Stimulated activated CD4-positive, alpha-beta T cell treated with anti-CD3 and anti-CD28 coated beads, Interleukin-4, amount 100 ng/mL, for 48 hours (primary cell): ENCODE measurements around the gene ANXA4.
"Not testable (repeated sequence)": the region's sequence is repeated elsewhere in the genome, so short reads cannot be mapped to it uniquely, and the experiment has no call there.

Source experiments
- DNase-seq, 2 donors: peaks; one replicate each; pipeline ENCODE4 v3.0.0-alpha.2; 2020; ENCODE audit warnings: low read depth in 2 of 2

The ANXA4 gene

DNA sequence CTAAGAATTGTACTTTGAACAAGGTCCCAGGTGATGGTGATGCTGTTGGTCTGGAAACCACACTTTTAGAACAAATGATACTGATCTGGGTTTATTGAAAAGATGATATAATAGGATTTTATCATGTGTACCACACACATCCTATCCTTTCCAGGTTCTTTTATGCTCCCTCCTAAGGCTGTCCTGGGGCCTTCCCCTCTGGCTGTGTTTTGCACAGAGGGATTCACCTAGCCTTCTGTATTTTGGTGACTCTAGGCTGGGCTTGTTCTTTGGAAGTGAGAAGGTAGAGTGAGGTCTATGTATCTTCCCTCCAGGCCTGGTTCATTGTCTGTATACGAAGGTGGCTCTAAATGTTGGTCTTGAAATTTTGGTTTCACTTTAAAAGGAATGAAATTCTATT, 12.7 kb downstream of the ANXA4 start:
- no peak for DNase-seq

DNA sequence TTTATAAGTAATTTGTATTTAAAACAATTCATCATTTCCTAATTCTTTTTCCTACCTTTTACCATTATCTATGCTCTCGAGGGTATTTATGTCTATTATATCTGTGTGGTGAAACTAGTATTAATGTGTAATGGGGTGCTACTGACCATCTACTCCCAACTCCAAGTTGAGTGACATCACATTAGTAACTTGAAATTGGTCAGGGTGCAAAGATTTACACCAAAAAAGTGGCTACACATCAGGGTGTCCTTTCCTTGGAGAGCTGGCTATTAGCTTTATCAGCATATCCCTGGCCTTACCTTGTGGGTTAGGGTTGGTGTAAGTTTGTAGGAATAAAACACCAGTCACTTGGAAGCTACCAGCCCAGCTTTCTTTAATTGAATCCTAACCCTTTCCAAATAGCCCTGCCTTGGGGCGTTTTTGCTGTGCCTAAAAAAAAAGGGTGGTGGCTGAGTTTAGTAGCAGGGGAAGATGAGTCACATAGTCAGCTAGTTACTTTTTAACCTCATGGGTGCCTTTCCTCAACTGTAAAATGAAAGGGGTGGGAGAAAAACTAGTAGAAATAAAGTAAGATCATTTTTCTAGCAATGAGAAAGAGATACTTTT, 14.0 kb downstream of the ANXA4 start:
- DNase-seq: no peak

DNA sequence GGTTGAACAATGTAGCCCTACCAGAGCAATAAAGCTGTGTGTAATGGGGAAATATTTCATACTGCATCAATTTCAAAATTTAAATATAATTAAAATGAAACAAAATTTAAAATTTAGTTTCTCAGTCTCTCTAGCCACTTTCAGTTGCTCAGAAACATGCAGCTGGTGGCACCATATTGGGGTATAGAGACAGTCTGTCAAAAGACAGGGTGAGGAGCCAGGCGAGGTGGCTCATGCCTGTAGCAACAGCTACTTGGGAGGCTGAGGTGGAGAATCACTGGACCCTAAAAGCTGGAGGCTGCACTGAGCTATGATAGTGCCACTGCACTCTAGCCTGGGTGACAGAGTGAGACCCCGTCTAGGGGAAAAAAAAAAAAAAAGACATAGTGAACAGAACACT, 20.1 kb downstream of the ANXA4 start:
- DNase-seq: no peak

DNA sequence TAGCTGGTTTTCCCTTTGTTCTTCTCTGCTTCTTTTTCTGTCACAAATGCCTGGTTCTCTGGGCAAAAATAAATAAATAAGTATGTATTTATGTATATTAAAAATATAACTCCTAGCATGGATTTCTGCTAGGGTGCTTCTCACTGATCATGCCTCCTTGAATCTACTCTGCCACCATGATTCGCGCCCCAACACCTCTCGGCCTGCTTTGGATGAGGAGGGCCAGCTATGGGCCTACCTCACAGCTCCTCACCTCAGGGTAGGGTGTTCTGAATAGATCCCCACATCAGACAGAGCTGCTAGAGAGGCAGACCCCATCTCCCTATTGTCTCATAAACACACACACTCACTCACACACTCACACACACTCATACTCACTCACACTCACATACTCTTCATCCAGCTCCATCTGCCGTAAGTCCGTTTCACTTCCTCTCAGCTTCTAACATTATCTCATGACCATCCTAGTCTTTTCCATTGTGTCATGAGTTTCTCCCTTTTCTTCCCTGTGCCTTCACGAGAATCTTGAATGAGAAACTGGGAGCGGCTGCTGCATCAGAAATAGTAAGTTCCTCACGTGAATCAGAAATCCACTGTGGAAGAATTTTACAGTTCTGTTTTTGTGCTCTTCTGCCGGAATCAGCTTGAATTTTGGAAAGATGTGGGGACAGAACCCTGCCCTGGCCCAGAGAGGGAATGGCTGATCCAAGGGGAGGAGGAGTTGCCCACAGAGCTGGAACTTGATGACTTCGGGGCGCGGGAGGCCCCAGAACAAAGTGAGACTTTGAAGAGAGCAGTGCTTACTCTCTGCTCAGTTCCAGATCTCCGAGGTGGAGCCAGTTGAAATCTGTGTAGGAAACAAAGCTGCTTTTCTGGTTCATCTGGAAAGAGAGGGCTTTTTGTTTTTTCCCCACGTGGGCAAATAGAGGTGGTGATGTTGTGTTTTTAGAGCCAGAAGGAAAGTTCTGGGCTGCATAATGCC, 20.9 kb downstream of the ANXA4 start:
- DNase-seq: no peak

DNA sequence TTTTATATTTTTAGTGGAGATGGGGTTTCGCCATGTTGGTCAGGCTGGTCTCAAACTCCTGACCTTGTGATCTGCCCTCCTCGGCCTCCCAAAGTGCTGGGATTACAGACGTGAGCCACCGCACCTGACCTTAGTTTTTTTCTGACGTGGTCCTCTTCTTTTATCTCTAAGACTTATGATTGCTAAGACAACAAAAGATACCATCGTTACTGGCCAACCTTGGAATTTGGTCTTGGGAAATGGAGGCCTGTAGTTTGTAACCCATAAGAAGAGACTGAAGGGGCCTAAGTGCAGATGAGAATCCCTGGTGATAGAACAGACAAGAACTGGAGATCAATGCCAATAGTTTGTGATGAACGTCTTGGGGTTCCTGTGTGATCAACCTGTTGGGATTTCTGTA, 21.9 kb downstream of the ANXA4 start:
- DNase-seq: not testable (repeated sequence)

DNA sequence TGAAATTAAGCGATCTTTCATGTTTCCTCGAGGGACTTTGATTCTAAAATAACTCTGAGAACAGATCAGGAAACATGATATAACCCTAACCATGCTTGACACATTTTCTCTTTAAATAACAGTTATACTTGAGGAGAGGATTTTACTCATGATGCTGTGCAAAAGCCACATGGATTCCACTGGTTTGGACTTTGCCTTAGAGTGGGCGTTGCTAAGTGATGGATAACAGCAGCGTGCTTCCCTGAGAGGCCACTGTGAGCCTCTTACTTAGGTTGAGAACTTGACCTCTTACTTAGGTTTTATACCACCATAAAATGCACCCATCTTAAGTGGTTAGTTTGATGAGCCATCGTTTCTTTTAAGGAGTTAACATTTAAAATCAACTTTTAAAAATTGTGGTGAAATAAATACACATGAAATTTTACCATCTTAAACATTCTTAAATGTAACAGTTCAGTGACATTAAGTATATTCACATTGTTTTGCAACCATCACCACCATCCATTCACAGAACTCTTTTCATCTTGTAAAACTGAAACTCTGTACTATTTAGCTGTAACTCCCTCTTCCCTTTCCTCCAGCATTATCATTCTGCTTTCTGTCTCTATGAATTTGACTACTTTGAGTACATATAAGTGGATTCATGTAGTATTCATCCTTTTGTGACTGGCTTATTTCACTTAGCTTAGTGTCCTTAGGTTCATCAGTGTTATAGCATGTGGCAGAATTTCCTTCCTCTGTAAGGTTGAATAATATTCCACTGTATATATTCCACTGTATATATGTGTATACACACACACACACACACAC, 22.6 kb downstream of the ANXA4 start:
- DNase-seq: no peak

DNA sequence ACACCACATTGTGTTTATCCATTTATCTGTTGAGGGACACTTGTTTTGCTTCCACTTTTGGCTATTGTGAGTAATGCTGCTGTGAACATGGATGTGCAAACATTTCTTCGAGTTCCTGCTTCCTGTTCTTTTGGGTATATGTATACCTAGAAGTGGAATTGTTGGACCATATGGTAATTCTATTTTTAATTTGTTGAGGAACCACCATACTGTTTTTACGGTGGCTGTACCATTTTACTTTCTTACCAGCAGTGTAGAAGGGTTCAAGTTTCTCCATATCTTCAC, 23.1 kb downstream of the ANXA4 start:
- DNase-seq: no peak

DNA sequence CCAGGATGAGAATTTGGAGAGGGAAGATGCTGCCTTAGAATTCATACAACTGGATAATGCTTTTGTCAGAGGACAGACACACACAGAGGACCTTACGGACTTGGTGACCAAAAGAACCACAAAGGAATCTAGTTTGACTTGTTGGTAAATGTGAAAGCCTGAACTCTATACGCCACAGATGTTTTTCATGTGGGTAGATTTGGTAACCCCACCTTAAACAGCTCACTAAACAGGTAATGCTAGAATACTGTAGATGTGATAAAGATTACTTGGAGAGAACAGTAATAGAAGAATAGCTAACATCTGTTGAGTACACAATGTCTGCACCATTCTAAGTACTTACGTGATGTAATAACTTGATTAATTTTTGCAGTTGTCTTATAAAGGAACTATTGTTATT, 24.1 kb downstream of the ANXA4 start:
- no peak for DNase-seq

DNA sequence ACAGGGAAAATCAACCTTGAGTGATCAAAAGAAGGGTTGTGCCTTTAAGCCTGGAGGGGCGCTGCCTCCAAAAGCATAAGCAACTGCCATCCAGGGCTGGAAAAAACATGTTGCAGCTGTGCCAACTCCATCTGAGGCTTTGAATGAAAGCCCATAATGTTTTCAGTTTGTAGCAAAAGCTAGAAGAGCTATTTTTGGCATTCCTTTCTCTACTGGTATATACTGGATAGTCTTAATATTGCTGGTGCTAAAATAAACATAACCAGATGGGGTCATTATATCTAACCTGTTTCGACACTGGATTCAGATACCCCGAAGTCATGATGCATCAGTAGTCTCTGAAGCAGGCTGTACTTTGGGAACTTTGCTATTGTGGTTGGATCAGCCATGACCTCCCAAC, 25.1 kb downstream of the ANXA4 start:
- DNase-seq: no peak

DNA sequence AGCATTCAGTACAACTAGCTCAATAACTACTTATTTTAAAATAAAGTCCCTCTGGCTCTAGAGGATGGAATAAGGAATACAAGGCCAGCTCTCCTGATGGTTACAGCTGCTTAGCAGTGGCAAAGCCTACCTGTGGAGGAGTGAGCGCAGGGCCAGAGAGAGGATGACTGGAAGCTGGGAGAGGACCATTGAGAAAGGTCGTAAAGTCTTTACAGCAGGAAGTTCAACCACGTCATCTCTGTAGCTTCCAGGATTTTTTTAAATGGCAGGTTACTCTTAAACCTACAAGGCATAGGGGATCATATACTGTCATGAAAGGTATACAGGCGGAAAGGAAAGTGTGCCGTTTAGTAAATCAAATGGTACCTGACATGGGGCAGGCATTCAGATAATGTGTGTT, 26.3 kb downstream of the ANXA4 start:
- DNase-seq: no peak

DNA sequence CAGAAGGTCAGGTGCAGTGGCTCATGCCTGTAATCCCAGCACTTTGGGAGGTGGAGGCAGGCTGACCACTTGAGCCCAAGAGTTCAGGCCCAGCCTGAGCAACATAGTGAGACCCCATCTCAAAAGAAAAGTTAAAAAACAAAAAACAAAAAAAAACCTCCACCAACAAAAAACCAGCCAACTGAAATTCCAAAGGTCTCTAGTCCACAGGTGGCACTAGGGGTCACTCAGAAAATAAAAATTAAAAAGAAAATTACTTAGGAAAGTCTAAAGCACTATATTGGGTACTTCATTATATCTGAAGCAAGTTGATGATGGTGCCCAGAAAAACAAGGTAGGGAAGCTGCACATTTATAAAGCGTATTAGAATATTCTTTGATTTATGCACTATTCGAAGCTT, 26.9 kb downstream of the ANXA4 start:
- no peak for DNase-seq

DNA sequence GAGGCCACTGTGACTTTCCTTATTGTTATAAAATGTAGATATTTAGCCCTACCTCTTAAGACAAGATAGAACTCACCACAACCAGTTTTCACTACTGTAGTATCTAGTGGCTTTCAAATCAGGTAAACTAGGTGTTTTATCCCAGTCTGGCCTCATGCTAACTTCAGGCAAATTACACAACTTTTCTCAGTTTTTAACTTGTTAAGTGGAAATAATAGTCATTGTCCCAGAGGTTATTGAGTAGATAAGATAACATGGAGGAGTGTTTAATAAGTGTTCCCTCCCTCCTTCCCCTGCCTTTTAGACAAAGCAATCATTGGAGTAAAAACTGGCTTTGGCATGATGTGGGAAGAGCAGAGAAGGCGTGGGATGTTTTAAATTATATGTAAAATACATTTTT, 27.3 kb downstream of the ANXA4 start:
- no peak for DNase-seq

DNA sequence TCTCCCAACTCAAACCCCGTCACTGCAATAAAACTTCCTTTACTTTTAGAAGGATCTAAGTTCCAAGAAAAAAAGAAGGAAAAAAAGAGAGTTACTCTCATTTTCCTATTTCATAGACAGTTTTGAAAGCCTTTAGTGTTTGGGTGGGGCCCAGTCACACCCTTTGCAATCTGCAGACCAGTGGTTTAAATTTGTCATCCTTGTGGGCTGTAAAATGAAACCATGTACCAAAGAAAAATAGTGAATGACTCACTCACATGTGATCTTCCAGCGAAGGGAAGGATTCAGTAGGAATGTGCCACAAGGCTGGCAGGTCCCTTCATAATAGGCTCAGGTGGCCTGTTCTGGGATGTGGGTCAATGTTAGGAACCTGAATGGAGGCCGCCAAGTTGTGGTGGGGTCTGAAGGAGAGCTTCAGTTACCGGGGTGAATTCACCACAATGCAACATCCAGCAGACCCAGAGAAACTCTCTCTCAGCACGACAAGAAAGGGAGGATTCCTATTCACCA, 28.3 kb downstream of the ANXA4 start:
- no peak for DNase-seq

DNA sequence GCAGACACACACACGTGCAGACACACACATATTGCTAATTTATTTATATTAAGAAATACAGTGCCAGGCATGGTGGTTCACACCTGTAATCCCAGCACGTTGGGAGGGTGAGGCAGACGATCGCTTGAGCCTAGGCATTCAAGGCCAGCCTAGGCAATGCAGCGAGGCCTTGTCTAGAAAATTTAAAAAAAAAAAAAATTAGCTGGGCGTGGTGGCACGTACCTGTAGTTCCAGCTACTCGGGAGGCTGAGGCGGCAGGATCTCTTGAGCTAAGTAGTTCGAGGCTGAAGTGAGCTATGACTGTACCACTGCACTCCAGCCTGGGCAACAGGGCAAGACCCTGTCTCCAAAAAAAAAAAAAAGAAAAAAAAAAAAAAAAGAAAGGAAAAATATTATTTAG, 28.8 kb downstream of the ANXA4 start:
- DNase-seq: no peak

DNA sequence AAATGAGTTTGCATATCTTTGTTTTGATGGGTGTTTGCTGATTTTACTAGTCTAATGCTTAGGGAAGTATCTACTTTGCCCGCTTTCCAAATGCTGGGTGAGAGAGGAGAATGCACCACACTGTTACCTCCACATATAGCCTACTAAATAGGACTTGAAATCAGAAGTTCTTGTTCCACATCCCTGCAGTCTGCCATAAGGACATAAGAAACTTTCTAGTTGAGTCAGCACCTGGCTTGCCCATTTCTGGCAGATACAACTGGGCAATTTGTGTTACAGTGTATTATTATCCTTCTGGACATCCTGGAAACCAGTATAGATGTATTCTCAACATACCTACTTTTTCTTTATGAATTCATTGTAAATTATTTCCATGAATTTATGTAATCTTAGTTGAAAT, 29.5 kb downstream of the ANXA4 start:
- no peak for DNase-seq

DNA sequence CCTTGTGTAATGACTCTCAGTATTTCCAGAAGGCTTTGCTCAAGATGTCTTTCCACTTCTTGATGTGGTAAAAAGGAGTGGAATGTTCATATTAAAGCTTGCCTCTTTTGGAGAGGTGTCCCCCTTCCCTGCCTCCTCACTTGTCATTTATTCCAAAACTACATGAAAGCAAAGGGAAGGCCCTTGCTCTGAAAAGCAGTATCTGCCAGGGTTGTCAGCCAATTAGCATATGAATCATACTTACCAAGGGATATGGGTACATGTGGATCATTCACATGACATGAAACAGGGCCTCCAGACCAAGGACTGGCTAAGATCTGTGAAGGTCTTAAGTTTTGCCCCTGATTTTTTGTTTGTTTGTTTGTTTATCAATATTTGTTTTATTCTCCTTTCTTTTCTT, 31.3 kb downstream of the ANXA4 start:
- no peak for DNase-seq

DNA sequence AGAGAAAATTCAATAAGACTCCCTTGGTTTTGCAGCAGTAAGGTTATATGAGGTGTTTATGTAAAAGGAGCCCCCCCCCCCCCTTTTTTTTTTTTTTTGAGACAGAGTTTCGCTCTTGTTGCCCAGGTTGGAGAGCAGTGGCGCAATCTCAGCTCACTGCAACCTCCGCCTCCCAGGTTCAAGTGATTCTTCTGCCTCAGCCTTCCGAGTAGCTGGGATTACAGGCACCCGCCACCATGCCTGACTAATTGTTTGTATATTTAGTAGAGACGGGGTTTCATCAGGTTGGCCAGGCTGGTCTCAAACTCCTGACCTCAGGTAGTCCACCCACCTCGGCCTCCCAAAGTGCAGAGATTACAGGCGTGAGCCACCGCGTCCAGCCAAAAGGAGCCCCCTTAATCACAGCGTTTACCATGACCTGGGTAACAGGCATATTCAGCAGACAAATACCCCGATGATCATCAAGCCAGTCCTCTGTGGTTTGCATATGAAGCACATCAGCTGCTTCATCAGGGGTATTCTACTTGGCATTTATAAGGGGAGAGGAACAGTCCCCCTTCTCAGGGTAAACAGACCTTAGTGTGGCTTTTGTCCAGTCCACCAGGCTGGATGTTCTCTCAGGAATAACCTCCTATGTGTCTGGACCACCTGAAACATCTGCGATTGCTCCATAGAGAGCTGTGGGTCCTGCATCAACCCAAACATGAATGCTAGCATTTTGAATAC, 32.5 kb downstream of the ANXA4 start:
- not testable (repeated sequence) for DNase-seq

DNA sequence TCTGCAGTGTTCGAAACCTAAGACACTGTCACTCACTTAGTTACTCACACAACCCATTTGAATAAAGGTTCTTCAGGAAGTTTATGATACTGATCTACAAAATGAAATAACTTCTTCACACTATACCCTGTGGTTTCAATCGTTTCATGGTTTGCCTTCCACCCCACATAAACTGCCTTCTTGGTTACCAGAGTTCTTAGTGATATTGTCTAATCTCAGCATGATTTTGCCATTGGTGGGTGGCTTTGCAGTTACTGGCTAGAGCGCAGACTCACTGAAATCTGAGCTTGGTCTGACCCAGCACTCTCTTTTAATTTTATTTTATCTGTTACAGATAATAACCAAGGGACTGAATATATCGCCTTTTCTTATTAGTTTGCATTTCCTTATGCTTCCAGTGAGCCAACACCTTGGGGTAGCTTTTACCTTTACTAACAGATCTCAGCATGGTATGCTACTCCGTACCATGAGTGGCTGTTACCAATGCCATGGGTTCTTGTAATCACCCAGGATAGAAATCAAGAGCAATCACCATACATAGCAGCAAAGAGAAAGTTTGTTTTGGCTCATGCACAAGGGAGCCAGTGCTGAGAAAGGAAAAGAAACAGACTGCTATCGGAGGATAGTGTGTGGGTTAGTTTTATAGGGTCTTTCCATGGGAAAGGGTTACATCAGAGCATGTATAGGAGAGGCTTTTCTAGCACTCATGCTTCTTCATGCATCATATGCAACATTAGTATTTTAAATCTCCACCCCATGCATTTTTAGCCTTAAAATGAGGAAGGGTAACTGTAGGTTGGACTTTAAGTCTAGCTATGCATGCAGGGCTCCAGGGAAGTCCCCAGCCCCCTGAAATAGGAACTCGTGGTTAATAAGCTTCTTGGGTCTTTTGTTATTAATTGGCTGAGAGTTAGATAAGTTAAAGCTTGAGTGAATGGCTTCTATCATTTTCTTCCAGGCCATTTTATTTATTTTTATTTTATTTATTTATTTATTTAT, 33.3 kb downstream of the ANXA4 start:
- no peak for DNase-seq

DNA sequence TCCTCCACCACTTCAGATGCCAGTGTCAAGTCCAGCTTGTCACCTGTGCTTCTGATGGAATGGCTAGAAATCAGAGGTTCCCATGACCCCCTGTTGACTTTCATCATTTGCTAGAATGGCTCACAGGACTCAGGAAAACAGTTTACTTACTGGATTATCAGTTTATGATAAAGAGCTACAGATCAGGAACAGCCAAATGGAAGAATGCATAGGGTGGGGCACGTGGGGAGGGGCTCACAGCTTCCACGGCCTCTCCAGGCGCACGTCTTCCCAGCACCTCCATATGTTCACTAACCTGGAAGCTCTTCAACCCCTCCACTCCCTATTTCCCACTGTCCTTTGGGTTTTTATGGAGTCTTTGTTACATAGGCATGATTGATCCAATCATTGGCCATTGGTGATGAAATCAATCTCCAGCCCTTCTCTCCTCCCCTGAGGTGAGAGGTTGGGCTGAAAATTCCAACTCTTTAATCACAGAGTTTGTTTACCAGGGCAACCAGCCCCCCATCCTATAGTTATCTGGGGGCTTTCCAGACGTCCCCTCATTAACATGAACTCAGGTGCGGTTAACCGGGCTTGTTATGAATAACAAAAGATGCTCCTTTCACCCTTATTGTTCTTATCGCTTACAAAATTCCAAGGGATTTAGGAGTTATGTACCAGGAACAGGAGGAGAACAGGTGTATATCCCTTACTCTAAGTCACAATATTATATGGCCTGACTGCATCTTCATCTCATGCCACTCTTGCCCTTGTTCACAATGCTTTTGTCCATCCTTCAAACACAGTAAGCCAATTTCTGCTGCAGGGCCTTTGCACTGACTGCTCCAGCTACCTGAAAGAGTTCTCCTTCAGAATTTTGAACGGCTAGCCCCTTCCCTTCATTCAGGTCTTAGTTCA, 35.2 kb downstream of the ANXA4 start:
- no peak for DNase-seq

DNA sequence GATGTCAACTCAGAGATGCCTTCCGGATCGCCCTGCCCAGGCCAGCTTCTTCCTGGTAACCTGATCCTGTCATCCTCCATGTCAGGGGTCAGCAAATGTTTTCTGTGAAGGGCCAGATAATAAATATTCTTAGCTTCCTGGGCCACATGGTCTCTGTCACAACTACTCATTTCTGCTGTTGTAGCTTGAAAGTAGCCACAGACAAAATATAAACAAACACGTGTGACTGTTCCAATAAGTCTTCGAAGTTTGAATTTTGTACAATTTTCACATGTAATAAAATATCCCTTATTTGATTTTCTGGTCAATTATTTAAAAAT, 35.8 kb downstream of the ANXA4 start:
- DNase-seq: no peak
